ENCODE measurements around the gene DOC2B. TPM values are rescaled to one million over a fixed set of nuclear protein-coding genes. Genes with fewer than 3 reads are reported as not detected.

The DOC2B gene
- total and polyA plus RNA-seq, 2 of the 8 experiments (the other 6 are each of a cell fraction or from before 2014, with no cell fraction given), result 1.3 to 3.3 TPM

- Histone ChIP-seq H3K4me1 (replicated peaks in 1 of 4; ENCODE audit: control insufficient read depth in 3 of 4, insufficient read depth in 4 of 4, low read length in 3 of 4) (no peaks in the 10 kb centered on the region; a peak in 1 of 7 replicates), H3K9ac (replicated peaks in 1 of 4; ENCODE audit: extremely low read depth in 1 of 4, low read depth in 3 of 4, low read length in 3 of 4) (no peak overlapping the region), H2BK5ac (ENCODE audit: low read depth, low read length) (no peak overlapping the region), H3K4me2 (ENCODE audit: insufficient read depth in 1 of 2, low read depth in 2 of 2, low read length in 2 of 2) (no peak overlapping the region), H3K79me2 (ENCODE audit: control insufficient read depth in 1 of 2, insufficient read depth in 2 of 2, low read length in 2 of 2) (no peaks in the 10 kb centered on the region), H3K36me3 (ENCODE audit: control insufficient read depth in 2 of 4, insufficient read depth in 4 of 4, low read length in 3 of 4) (no peaks in the 10 kb centered on the region), H4K20me1 (replicated peaks in 1 of 2; ENCODE audit: control insufficient read depth in 1 of 2, insufficient read depth in 2 of 2, low read length in 2 of 2) (peaks cover 0 to 2% of the 10 kb centered on the region in 2 experiments), H2AK5ac (ENCODE audit: low read depth, low read length) (no peak overlapping the region), H3K4ac (replicated peaks; ENCODE audit: insufficient read length, low read depth, low read length) (no peak overlapping the region), H4K8ac (ENCODE audit: extremely low read depth, insufficient read depth, low read length) (no peak overlapping the region), H2BK20ac (ENCODE audit: low read length) (no peak overlapping the region), H3K9me3 (ENCODE audit: insufficient read depth in 2 of 2, low read depth in 1 of 2, low read length in 1 of 2) (no peaks in the 10 kb centered on the region; a peak in 1 of 4 replicates), H2BK120ac (replicated peaks; ENCODE audit: low read depth, low read length) (no peak overlapping the region), H4K5ac (ENCODE audit: insufficient read length, low read depth, low read length) (no peak overlapping the region), H2BK15ac (ENCODE audit: low read length) (no peak overlapping the region), H3K18ac (ENCODE audit: extremely low read depth, low read length) (no peak overlapping the region), H3K27me3 (replicated peaks in 1 of 4; ENCODE audit: control insufficient read depth in 3 of 4, extremely low read depth in 1 of 4, insufficient read depth in 3 of 4, low read length in 3 of 4) (no peaks in the 10 kb centered on the region), H3K4me3 (ENCODE audit: extremely low read depth in 1 of 4, insufficient read depth in 2 of 4, low read depth in 3 of 4, low read length in 4 of 4) (no peak overlapping the region), H3K23me2 (ENCODE audit: low read depth, low read length) (no peaks in the 10 kb centered on the region), H3K79me1 (ENCODE audit: low read depth, low read length) (no peaks in the 10 kb centered on the region), H3K56ac (replicated peaks; ENCODE audit: insufficient read length, low read depth, low read length) (no peak overlapping the region), H2AFZ (ENCODE audit: low read length) (no peak overlapping the region), H3K14ac (ENCODE audit: insufficient read length) (no peak overlapping the region), H4K91ac (replicated peaks; ENCODE audit: insufficient read length, low read length) (no peak overlapping the region), H3K27ac (ENCODE audit: low read depth, low read length) (no peak overlapping the region), H2BK12ac (ENCODE audit: low read depth, low read length) (no peak overlapping the region), H3K23ac (ENCODE audit: insufficient read length) (no peak overlapping the region)
- 88% methylated on average over 9 of the region's 9 CpGs; no CpG with 5 or more reads in 1 of the 2 experiments for WGBS, 2 experiments (ENCODE audit: extremely low coverage in 1 of 2, insufficient coverage in 1 of 2, insufficient read length in 1 of 2, insufficient replicate concordance in 2 of 2, low coverage in 1 of 2, low lambda C conversion rate in 2 of 2, missing lambda C conversion rate in 1 of 2)
- CTCF ChIA-PET (ENCODE audit: partially characterized antibody), result interaction anchor here (0.8 to 1.7 kb wide), 2 partner anchors 9 to 10 kb away, joined by 4 to 6 read pairs; no protein-coding TSS in a partner anchor
- DNase-seq (ENCODE audit: low read depth in 1 of 2, low spot score in 2 of 2) (no peak), FAIRE-seq (no peak)
- TF ChIP-seq CTCF (IDR thresholded peaks at IDR 0.05; ENCODE audit: control extremely low read depth in 1 of 3, insufficient read depth in 1 of 3, low read depth in 1 of 3, low read length in 3 of 3), result no peak
- no peak for TF ChIP-seq BCL11A (IDR thresholded peaks at IDR 0.05; ENCODE audit: low read depth in 2 of 2, low read length in 2 of 2)
- no peak for TF ChIP-seq E2F6 (IDR thresholded peaks at IDR 0.05)
- POLR2A ChIA-PET (ENCODE audit: partially characterized antibody), result no interaction called here
Measured at GRCh38 chr17:153851-154250, 27.6 kb downstream of the DOC2B start.

Measured in H1 (cell line).